KBM-7 (cell line): ENCODE data around the gene CDH22.

Experiments
- DNase-seq: peaks from one replicate; pipeline ENCODE4 v3.0.0-alpha.2; 2015
- in situ Hi-C: fragments of 300-500 bp; cut with MboI; formaldehyde crosslinking; loops from 2 replicates; pipeline ENCODE4 v1.14.3; 2020; ENCODE audit warnings: low sequenced_read_pairs, low pct_unique_long_range_greater_than_20kb, mixed read lengths

The CDH22 gene

DNA sequence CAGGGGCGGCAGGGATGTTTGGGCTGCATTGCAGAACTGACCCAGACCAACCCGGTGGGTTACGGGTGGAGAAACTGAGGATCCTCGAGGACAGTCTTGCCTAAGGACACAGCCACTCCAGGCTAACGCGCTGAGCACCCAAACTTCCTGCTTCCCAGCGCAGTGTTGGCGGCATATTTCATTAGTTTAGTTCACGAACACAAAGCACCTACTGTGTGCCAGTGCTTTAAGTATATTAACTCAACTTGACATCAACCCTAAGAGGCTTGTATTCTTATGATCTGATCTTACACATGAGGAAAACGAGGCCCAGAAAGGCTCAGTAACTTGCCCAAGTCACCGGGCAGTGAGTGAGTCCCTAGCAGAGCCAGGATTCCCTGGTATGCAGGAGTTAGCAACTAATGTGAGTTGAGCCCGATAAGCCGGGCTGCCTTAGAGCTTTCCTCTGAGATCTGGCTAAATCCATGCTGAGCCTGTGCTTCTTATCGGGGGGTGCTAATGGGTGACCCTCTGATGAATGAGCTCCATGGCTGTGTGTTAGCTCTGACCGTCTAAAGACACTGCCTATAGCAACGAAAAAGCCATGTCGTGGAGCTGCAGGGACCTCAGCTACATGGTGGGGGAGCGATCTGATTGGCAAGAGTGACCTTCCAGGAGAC, 97.5 kb downstream of the CDH22 start:
- no peak for DNase-seq
- in situ Hi-C loops: no loop called here

DNA sequence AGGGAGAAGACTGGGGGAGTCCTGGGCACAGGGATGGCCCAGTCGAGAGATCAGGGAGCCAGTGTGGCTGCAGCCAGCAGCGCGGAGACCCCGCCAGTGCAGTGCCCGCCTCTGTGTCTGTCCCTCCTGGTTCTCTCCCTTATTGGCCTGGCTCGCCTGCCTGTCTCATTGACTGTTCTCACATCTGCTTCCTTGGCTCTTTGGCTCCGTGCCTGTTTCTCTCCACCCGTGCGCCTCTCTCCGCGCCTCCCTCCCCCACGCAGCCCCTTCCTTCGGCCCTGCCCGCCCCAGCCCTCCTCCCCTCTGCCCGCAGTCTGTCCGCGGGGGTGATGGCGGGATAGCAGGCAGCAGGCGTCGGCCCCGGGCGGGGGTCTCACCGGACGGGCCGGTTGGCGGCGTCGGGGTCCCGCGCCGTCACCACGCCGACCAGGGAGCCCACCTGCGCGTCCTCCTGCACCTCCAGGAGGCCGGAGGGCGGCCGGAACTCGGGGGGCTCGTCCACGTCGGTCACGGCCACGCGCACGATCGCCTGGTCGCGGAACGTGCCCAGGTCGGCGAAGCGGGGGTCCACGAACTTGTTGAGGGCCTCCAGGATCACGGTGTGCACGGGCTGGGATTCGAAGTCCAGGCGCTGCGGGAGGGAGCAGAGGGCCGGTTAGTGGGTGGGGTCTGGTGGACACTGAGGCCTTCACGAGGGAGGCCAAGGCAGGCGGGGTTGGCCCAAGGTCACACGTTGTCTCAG, 98.2 kb downstream of the CDH22 start:
- DNase-seq: no peak

DNA sequence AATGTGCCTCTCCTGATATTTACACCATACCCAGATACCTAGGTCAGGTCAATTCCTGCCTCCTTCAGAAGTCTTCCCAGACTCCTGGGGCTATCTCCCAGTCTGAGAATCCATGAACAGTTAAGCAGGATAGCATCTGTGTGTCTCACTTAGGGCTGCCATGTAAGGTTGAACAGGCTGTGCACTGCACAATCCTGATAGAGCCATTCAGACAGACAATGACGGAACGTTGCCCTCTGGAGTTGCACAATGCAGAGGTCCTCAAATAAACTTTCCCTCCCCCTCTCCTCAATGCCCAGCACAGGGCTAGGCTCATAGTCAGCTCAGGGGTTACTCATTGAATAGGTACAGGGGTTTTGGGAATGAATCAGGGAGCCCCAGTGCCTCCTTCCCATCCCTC, 100.5 kb downstream of the CDH22 start:
- DNase-seq: no peak
- in situ Hi-C loops: no loop called here

More for the DNA sequence above, 98.2 kb downstream of the CDH22 start:
- in situ Hi-C loops: no loop called here

DNA sequence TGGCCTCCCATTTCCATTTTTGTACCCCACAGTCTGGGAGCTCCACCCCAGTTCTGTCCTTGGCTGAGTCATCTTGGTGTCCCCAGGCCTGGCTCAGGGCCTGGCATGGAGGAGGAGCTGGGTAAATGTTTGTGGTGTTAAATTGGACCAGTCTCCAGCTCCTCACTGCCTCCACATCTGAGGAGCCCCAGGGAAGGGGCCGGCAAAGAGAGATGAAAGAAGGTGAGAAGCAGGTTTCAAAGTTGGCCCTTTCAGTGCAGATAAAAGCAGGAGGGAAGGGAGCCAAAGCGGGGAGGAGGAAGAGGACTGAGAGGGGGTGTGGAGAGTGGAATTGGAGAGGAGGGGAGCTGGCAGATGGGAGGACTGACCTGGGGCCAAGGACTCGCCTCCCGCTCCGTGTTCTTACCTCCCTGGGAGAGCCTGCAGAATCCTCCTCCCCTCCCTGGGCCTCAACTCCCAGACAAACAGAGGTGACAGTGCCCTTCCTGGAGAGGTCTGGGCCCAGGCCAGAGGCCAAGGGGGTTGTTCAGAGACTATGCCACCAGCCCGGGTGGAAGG, 101.2 kb downstream of the CDH22 start:
- no peak for DNase-seq
- in situ Hi-C loops: no loop called here

DNA sequence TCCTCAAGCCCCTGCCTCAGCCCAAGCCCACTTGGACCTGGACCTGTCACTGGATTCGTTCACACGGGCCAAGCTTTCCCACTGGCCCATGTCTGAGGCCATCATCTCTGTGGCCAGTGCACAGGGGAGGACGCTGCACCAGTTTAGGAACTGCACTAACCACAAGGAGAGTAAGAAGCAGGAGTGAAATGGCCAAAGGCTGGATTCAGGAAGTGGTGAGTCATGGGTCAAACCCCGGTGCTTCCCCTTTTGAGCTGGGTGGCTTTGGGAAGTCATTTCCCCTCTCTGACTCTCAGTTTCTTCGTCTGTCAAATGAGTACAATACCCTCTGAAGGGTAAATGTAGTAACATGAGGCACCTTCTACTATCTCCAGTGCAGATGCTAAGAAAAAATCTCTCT, 102.3 kb downstream of the CDH22 start:
- in situ Hi-C loops: no loop called here
- DNase-seq: peak; percentile 75

DNA sequence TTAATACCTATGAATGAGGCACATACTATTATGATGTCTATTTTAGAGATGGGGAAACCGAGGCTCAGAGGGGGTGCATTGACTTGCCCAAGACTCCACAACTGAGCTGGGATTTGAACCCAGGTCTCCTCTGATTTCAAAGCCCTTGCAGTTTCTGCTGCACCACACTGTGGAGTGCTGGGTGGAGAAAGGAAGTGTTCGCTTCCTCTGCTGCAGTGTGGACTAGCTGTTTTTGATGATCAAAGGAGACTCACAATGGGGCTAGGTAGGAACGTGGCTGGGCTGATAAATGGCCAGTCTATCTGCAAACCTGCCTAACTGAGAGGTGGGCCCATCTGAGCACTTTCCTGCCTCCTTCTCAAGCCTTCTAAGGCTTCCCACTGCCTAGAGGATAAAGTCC, 102.9 kb downstream of the CDH22 start:
- DNase-seq: peak; percentile 26

DNA sequence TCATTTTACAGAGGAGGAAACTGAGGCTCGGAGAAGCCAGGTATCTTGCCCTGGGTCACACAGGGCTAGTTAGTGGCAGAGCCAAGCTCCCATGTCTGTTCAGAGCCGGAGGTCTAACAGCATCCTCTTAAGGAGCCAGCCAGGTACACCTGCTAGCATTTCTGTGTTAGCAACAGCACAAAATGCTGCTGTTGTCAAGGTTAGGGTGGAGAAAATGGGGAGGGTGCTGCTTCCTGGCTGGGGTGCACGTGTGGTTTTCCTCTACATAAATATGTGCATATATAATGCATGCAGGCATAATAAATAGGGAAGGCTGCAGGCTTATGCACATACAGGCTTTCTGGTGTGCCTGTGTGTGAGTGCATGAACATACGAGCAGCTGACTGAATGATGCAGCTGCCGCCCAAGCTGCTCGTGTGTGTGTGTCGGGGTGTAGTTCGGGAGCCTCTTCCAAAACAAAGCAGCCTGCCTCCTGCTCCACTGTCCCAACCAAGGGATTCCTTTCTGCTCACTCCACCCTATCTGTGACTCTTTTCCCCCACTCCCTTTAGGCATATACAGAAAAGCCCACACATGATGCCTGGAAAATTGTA, 103.6 kb downstream of the CDH22 start:
- in situ Hi-C loops: no loop called here
- no peak for DNase-seq

More for the DNA sequence above, 102.9 kb downstream of the CDH22 start:
- in situ Hi-C loops: no loop called here

DNA sequence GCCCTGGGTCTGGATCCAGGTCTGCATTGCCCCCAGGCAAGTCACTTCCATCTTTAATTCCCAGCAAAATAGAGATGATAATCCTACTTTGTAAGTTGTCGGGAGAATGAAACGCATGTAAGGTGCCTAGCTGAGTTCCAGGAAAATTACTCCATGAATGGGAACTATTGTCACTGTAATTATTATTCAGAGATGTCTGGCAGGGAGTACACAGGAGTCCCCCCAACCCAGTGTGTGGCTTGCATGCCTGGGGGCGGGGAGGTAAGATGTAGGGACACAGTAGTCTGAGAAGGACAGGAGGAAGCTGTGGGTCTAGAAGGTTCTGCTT, 104.8 kb downstream of the CDH22 start:
- peak; percentile 5 for DNase-seq
- in situ Hi-C loops: no loop called here

DNA sequence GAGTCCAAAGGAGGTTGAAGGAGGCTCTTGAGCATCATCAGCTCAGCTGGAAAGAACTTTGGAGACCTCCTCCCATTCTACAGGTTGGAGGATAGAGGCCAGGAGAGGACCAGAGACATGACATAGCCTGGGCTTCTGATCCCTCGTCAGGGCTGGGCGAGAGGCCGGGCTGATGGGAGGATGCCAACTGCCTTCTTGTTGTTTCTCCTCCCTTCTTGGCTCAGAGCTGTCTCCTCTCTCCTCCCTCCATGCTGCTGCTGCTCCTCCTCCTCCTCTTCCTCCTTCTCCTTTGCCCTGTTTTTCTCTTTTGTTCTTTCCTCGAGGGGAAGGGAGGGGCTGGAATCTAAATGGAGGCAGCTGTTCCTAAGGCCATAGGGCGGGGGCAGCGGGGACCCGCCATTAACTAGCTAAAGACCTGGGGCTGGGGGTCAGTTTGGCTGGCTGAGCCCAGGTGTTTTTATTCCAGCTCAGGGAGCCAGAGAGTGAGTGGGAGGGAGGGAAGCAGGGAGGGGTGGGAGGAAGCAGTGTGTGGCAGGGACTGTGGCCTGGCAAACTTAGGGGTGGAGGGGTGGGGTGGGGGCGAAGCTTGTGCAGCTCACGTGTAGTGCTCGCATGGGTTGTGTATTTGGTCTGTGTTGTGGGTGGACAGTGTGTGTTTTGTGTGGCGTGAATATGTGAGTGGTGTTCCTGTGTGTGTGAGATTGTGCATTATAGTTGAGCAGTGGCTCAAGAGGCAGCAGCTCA, 105.4 kb downstream of the CDH22 start:
- DNase-seq: no peak
- in situ Hi-C loops: no loop called here

DNA sequence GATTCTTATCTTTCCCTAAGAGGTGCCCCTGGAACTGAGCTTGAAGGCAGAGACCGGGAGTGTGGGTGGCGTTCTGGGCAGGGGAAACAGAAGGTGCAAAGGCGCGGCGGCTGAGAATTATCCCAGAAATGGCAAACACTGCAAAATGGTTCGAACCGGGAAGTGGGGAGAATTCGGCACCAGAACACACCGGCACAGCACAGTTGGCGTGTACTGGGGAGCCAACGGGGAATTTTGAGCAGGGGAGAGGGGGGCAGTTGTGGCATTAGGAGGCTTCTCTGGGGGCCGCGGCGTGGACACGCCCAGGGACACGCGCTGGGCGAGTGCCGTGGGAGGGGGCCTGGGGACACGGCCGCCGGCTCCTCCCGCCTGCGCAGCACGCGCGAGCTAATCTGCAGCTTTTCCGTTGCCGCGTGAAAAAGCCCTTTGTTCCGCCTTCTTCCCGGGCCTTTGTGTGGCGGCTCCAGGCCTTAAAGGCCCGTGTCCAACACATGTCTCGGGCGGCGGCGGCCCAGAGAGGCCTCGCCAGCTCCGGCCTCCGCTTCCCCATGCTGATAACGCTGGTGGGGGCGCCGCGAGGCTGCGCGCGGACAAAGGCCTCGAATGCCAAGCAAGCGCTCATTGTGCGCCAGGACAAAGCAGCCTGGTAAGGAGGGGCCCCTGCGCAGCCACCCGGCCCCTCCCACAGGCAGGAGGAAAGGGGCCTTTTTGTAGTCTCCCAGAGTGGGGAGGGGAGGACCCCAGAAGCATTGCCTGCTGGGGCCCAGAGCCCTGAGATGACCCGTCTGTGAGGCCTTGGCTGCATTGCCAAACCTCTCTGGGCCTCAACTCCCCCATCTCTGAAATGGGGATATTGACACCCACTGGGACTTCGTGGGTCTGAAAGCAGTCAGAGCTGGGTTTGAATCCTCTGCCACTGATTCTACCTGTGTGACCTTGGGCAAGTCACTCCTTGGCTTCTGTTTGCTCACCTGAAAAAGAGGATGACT, 107.4 kb downstream of the CDH22 start:
- no peak for DNase-seq
- in situ Hi-C loops: no loop called here

DNA sequence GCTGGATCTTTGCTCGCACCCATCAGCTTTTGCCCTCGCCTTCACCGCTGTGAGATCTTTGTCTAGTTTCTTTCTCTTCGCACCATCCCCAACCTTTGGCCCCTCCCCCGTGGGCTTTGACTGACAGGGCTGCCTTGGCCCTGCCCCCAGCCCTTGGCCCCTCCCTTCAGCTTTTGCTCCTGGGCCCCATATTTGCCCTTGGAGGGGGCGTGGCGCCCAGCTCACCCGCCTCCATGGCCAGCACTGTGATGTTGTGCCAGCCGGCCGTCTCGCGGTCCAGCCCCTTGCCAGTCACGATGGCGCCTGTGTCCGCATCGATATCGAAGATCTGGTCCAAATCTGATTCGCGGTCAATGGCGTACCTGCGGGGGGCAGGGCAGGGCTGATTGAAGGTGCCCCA, 109.1 kb downstream of the CDH22 start:
- in situ Hi-C loops: no loop called here
- DNase-seq: no peak

DNA sequence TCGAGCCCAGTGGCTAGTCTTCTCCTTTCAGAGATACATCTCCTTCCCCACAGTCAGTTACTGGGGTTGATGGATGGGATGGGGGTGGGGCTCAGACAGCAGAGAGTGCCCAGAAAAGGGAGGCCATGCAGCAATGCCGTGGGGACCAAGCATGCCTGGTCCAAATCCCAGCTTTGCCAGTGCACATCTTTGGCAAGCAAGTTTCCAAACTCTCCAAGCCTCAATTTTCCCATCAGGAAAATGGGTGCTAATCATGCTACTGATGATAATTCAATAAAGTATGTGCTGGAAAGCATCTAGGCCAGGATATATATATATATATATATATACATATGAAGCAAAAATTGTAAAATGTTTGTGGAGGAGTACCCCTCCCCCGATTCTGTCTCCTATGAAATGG, 111.3 kb downstream of the CDH22 start:
- no peak for DNase-seq
- in situ Hi-C loops: no loop called here

DNA sequence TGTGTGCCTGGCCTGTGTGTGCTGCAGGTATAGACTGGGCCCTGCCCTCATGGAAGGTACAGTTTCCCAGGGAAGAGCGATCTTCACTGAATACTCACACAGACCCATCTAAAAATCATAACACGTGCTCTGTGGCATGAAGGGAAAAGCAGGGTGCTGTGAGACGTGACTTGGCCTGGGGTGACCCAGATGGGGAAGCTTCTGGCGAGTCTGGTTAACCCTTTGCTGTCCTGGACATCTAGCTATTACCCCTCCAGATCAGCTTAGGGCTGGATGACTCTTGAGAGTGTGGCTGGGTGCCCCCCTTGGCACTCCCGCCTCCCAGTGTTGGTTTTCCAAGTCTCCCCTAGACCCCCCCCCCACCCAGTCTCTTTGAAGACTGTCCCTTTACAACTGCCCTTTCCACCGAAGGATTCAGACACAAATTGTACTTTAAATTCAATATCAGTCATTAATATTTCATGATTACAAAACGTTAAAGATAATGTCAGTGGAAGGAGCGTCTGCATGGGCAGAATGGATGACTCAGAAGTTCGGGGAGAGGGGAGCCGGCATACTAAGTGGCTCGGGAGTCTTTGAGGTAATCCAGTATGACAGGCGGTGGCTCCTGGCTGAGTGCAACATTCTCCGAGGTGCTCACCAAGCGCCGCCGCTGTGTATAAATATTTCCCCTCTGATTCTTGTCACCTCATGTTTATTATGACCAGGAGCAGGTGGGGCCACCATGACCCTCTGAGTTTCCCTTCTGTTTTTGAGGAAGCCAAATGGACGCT, 112.8 kb downstream of the CDH22 start:
- DNase-seq: no peak

DNA sequence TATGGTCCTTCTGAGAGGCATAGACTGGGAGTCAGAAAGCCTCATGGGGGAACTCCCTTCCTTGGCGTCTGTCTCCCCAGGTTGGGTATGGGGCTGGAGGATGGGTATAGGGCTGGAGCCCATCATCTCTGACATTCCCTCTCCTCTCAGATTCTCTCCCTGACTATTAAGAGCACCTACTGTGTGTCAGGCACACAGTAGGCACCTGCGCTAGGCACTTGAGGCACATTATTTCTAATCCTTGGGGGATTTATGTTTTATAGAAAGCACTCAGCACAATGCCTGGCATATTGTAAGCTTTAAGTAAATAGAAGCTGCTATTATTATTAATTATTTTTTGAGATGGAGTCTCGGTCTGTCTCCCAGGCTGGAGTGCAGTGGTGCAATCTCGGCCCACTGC, 113.9 kb downstream of the CDH22 start:
- no peak for DNase-seq
- in situ Hi-C loops: no loop called here

More for the DNA sequence above, 112.8 kb downstream of the CDH22 start:
- in situ Hi-C loops: no loop called here

DNA sequence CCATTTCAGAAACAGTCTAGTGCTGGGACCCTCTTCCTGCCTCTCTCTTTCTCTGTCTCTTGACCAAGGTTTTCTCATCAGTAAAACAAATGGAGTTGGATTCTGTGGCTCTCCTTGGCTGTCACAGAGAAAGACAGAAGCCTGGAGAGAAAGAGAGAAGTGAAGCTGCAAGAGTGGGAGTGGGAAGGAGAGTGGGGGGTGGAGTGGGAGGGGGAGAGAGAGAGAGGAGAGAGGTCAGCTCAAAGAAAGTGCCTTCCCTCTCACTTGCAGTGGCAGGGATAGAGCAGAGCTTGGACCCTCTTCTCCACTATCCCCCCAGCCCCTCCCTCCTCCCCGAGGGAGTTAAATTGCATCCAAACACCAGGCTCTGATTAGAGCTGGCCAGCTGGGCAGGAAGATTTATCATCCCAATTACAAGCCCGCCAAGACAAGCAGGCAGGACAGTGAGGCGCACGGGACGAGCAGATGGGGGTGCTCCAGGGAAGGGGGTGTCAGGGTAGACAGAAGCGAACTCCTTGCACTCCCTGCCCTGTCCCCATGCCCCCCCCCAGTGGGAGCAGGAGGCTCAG, 115.8 kb downstream of the CDH22 start:
- no peak for DNase-seq

DNA sequence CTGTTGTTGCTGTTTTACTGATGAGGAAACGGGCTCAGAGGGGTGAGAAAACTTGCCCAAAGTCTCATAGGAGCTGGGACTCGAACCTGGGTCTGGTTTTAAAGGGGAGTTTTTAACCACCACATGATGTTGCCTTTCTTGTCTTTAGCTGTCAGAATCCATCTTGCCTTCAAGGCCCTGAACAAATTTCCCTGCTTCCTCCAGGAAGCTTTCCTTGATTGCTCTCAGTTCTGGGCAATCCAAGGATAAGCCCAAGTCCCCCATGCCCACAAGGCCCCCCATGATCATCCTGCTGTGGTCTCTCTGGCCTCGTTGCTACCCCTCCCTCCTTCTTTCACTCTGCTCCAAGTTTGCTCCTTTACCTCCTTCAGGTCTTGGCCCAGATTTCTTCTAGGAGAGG, 116.7 kb downstream of the CDH22 start:
- in situ Hi-C loops: no loop called here
- no peak for DNase-seq

More for the DNA sequence above, 115.8 kb downstream of the CDH22 start:
- in situ Hi-C loops: no loop called here

DNA sequence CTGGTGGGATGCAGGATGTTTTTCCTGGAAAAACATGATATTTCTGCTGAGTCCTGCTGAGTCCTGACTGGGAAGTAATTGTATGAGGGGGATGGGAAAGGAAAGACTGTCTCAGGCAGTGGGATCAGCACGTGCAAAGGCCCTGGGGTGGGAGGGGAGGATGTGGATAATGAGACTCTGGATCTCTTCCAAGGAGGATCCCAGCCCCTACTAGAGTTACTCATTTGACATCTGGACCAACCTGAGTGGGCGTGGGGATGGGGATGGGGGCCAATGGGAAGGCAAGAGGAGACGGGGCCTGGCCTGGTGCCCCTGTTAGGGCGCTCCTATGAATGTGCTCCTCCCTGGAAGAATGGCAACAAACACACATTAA, 117.1 kb downstream of the CDH22 start:
- DNase-seq: no peak
- in situ Hi-C loops: no loop called here
